GM12873 (cell line): ENCODE measurements around the gene AQP12B.

Source experiments
- CTCF ChIP-seq: IDR thresholded peaks from 2 replicates; pipeline ENCODE4 v1.5.1; 2012; ENCODE audit warnings: low read depth, mild to moderate bottlenecking, moderate library complexity, low read length, control low read depth; ENCODE audit not compliant: insufficient read depth; ENCODE audit errors: missing control alignments

The AQP12B gene

GRCh38 chr2:240629619-240629967 is 53.1 kb downstream of the AQP12B start:
- no peak for TF ChIP-seq CTCF

- no peak for TF ChIP-seq CTCF
Measured at GRCh38 chr2:240628808-240629618, 53.7 kb downstream of the AQP12B start.

- no peak for TF ChIP-seq CTCF
Measured at GRCh38 chr2:240628507-240628807, 54.2 kb downstream of the AQP12B start.

GRCh38 chr2:240627736-240628506 is 54.8 kb downstream of the AQP12B start:
- no peak for TF ChIP-seq CTCF

GRCh38 chr2:240626531-240627300 is 56.0 kb downstream of the AQP12B start:
- TF ChIP-seq CTCF, result no peak
